GM21515 (cell line): ENCODE measurements around the gene SLC38A3.

Experiments
- ATAC-seq: cut with Tn5 transposase; IDR thresholded peaks from one replicate; pipeline ENCODE4 v1.9.1; 2021; ENCODE audit not compliant: unreplicated experiment

The SLC38A3 gene

DNA sequence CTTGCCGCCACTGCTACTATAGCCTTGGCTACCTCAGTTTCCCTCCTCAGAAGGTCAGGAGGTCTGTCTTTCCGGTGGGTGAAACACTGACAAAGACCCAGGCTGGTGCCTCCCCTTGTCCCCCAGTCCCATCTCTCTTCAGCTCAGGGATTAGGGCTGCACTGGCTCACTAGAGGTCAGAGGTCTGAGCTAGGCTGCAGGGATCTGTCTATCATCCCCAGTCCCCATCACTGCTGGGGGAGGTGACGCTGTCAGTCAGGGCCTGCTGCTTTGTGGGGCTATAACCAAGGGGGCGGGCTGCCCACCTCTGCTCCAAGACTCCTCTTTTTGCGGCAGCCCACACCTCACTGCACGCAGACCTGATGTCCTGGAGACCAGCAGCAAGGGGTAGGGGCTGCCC is 36.3 kb upstream of the SLC38A3 start:
- no peak for ATAC-seq

DNA sequence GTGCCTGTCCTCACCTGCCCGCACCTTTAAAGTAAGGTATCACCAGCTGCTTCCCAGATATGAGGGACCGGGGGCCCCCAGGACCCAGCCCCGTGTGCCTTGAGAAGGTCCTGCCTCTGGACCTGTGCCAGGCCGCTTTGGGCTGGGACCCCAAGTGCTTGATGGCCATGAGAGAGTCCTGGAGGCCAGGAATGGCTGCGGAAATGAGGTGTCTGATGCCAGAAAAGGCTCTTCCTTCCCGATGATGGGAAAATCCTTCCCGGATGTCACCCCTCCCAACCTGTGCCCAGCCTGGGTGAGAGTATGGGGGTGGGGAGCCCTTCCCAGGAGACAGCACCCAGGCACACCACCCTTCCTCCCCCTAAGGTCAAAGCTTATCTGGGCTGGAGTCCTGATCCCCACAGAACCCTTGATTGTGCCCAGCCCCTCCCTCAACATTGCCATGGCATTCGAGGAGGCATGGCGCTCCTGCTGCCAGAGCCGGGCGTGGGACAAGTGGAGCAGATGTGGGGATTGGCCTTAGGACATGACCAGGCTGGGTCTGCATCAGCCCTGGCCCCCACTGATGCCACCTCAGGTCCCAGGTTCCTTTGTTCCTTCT is 35.7 kb upstream of the SLC38A3 start:
- ATAC-seq, result no peak

DNA sequence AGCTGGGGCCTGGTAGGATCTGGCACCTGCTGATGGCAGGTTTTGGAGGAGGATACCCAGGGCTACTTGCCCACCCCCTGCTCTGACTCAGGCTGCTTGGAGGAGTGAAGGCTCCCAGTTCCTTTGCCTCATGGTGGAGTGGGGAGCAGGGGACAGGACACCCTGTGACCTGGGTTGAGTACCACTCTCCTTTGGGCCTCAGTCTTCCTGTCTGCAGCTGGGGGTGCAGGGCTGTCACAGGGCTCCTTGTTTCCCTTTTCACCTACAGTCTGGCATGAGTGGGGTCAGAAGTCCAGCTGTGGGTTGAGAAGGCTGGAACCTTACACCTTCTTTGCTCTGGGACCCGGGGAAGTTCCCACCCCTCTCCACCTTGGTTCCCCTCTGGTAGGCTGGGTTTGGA is 35.2 kb upstream of the SLC38A3 start:
- ATAC-seq, result no peak

DNA sequence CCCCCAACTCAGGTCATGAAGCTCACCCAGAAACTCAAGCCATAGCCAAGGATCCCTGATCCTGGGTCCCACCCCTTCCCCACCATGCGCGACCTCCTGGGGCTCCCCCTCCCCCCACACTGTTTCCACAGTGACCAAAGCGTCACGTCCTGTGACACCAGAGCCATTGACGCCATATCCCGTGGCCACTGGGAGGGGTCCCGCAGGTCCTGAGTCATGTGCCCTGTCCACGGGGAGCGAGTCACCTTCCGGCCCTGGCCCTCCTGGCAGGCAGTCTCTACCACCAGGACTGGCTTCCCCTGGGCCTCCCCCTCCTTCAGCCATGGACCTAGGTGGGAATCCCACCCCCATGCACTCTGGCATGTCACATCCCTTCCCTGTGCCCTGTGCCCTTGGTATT is 34.4 kb upstream of the SLC38A3 start:
- ATAC-seq, result no peak

DNA sequence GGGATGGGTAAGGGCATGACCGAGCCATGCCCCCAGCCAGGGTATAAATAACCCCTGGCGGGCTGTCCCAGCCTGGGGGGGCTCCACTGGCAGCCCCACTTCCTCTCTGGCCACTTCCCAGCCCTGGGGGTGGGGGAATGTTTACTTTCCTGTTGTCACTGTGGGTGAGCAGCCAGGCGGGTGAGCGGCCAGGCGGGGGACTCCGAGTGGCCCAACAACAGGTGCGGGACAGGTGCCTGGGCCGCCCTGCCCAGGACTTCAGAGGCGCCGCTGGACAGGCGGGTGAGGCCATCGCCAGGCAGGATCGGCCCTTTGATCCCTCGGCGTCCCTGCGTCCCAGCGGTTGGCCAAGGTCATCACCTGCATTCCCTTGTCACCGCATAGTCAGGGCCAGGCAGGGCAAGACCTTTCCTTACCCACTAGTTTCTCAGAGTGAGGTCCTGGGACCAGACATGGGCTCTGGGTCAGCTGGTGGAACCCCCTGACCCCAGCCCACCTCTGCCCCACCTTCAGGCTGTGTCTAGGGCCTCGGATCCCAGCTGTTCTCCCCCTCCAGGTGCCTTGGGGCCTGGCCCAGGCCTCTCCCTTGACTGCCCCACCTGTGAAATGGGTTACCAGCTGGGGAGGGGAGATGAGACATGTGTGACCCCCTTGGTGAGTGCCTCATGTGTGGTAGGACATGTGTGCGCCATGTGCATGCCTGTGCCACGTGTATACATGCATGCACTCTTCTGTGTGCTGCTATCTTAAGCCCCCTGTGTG is 33.4 kb upstream of the SLC38A3 start:
- ATAC-seq, result no peak

DNA sequence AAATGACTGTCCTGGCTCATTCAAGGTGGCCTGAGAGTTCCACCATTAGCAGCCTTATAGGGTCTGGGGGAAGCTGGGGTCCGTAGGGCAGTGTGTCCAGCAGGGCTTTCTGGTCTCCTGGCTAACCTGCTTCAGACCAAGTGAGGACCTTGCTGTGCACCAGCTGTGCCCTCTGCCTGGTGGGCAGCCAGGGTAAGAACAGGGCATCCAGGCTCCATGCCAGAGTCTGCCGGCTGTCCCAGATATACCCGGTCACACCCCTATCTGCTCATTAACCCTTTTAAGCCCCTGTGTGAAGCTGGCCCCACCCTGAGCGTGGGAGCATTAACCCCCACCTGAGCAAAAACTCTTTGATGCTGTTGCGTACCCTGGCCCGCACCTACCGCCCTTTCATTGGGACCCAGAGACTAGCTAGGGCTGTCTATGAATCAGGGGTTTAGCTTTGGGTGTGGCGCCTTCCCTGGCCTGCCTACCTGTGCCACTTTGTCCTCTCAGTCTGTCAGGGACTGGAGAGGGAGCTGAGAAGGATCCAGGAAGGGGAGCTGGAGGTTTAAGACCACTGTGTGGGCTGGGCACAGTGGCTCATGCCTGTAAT is 32.3 kb upstream of the SLC38A3 start:
- no peak for ATAC-seq

DNA sequence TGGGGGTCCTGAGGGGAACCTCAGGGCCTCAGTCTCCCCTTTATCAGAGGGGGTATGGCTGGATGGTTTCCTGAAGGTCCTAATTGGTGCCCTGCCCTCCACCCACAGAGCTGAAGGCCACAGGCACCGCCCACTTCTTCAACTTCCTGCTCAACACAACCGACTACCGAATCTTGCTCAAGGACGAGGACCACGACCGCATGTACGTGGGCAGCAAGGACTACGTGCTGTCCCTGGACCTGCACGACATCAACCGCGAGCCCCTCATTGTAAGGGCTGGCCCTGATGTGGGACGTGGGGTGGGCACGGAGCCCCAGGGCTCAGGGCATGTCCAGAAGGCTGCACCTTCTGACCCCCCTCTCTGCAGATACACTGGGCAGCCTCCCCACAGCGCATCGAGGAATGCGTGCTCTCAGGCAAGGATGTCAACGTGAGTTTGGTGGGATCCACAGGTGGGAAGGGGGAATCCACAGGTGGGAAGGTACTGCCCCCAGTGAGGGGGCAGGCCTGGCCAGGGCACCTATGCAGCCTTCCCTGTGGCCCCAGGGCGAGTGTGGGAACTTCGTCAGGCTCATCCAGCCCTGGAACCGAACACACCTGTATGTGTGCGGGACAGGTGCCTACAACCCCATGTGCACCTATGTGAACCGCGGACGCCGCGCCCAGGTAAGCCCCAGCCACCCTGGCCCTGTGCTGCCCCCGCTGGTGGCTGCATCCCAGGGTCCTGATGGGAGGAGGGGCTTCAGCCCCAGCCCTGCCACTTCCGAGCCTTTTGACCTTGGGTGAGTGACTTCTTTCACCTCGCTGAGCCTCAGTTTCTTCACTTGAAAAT is 31.2 kb upstream of the SLC38A3 start:
- no peak for ATAC-seq

DNA sequence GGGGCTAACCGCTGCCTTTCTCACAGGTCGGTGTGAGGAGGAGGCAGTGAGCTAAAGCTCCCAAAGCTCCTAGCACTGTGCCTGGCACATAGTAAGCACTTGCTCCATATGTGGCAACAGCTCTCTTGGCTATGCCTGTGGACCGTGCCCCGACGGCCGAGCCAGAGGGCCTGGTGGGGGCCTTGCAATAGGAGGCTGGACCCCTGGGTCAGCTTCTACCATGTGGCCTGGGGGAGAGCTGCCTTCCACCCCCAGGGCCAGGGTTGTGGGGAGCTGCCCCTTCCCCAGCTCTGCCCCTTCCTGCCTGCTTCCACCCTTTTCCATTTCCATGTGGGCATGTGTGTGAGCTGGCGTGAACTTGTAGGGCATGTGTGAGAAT is 30.6 kb upstream of the SLC38A3 start:
- ATAC-seq, result no peak

DNA sequence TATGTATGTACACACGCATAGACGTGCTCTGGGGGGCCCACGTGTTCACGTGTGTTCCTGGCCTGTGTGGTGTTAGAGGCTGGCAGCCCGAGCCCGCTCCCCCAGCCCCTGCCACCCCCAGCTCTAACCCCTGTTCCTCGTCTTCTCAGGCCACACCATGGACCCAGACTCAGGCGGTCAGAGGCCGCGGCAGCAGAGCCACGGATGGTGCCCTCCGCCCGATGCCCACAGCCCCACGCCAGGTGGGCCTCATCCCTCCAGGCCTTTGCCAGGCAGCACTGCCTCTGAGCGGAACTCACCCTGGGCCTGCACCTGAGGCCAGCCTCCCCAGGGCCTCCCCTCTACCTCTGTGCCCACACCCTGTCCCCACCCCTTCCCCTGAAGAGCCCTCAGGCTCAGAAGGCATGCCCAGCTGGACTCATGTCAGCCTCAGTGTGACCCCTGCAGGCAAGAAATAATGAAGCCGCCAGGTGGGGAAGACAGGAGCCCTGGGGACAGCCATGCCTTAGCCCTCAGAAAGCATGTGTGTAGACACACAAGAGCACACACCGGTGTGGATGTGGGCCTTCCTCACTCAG is 30.0 kb upstream of the SLC38A3 start:
- no peak for ATAC-seq

DNA sequence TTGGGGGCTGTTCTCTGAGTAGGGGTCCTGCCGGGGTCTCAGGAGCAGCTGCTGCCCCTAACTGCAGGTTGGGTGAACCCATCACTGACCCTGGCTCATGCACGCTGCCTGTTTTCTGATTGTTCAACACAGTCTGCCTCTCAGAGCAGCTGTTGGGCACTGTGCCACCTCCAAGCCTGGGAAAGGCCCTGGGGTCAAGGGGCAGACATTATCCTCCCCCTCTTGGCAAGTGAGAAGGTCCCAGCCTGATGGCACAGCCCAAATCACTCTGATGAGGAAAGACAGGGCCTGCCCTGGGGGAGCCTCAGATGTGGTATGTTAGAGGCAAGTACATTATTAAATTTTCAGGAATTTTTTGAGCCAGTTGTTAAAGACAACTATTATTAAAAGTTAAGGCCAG is 27.7 kb upstream of the SLC38A3 start:
- ATAC-seq, result no peak

DNA sequence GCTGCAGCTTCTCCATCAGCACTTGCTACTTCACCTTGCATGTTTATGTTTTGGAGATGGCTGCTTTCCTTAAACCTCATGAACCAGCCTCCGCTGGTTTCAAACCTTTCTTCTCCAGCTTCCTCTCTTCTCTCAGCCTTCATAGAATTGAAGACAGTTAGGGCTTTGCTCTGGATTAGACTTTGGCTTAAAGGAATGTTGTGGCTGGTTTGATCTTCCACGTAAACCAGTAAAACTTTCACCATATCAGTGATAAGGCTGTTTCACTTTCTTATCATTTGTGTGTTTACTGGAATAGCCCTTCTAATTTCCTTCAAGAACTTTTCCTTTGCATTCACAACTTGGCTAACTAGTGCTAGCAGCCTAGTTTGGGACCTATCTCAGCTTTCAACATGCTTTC is 25.4 kb upstream of the SLC38A3 start:
- ATAC-seq, result no peak

DNA sequence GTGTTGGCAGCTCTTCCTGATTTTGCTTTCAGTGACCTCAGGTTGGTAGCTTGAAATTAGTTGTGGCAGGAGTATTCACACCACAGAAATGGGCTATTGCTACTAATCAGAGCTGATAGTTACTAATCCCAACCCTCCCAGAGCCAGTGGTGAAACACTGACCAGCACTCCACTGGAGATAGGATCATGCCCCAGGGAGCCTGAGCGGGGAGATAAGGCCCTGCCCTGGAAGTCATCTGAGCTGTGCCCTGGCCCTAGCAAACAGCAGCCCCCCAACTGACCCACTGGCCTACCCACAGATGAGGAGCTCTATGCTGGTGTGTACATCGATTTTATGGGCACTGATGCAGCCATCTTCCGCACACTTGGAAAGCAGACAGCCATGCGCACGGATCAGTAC is 23.1 kb upstream of the SLC38A3 start:
- no peak for ATAC-seq

DNA sequence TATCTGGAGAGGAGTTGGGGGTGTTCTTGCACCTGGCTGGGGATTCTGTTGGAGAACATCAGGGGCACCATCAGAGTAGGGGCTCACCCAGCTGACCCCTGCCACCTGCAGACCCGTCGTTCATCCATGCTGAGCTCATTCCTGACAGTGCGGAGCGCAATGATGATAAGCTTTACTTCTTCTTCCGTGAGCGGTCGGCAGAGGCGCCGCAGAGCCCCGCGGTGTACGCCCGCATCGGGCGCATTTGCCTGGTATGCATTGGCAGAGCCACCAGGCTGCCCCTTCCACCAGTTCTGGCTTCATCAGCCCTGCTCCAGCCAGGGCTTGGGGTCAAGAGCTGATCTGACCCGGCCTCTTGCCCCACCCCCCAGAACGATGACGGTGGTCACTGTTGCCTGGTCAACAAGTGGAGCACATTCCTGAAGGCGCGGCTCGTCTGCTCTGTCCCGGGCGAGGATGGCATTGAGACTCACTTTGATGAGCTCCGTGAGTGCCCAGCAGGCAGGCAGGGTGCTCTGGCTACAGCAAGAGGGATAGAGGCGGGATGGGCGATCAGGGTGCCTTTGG is 22.5 kb upstream of the SLC38A3 start:
- no peak for ATAC-seq

DNA sequence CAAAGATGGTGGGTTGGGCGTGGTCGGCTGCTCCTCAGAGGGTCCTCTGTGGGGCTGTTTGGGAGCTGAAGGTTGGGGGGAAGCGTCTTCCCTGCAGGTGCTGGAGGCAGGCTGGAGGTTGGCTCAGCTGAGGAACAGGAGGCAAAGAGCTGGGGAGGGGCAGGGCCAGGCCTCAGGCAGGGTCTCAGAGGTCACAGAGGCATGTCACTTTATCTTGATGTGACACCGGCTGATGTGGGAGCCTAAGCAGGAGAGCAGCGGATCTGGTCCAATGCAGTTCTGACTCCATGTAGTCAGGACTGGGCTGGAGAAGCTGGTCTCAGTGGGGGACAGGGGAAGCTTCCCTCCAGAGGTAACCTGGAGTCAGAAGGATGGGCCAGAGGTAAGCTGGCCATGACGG is 21.3 kb upstream of the SLC38A3 start:
- no peak for ATAC-seq

DNA sequence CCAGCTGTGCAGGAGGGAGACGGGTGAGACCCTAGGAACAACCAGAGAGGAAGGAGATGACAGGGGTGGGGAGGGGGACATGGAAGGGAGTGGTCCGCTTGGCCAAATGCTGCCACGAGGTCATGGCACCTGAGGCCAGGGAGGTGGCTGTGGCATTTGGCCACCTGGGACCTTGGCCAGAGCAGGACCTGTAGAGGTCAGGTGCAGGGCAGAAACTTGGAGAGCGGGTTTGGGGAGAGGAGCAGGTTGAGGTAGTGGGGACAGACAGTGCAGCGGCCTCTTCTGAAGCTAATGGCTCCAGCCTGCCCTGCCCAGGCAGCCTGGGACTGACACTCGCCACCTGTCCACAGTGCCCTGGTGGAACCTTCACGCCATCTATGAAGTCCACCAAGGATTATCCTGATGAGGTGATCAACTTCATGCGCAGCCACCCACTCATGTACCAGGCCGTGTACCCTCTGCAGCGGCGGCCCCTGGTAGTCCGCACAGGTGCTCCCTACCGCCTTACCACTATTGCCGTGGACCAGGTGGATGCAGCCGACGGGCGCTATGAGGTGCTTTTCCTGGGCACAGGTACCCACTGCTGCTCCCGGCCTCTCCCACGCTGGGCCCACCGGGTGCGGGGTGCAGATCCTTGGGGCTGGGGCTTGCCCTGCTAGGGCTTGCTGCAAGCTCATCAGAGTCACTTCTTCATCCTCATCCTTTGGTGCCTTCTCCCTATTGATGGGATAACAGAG is 20.7 kb upstream of the SLC38A3 start:
- no peak for ATAC-seq

DNA sequence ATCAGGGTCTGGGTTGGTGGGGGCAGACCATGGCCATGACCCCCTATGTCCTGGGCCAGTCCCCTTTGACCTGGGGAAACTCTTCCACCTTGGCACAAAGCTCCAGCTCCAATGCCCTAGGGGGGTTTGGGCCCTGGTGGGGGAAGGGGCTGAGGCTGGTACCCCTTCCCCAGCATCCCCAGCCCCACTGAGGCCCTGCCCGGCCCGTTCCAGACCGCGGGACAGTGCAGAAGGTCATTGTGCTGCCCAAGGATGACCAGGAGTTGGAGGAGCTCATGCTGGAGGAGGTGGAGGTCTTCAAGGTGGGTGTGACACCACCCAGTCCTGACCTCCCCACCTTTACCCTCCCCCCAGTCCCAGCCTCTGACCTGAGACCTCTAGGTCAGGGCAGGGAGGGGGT is 19.8 kb upstream of the SLC38A3 start:
- no peak for ATAC-seq

DNA sequence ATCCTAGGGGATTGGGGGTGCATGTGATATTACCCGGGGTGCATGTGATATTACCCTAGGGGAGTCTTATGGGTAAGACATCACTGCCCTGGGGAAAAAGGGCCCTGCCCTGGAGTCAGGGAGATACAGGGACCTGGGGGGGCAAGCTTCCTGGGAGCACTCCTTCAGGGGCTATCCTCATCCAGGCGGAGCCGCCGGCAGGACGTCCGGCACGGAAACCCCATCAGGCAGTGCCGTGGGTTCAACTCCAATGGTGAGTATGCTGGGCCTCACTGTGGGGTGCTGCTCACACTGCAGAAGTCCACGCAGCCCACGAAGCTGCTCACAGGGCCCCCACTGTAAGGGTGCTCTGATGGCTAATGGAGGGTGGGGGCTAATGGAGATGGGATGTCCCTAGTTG is 19.0 kb upstream of the SLC38A3 start:
- no peak for ATAC-seq

DNA sequence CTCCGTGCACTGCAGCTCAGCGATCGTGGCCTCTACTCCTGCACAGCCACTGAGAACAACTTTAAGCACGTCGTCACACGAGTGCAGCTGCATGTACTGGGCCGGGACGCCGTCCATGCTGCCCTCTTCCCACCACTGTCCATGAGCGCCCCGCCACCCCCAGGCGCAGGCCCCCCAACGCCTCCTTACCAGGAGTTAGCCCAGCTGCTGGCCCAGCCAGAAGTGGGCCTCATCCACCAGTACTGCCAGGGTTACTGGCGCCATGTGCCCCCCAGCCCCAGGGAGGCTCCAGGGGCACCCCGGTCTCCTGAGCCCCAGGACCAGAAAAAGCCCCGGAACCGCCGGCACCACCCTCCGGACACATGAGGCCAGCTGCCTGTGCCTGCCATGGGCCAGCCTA is 17.3 kb upstream of the SLC38A3 start:
- ATAC-seq, result no peak

DNA sequence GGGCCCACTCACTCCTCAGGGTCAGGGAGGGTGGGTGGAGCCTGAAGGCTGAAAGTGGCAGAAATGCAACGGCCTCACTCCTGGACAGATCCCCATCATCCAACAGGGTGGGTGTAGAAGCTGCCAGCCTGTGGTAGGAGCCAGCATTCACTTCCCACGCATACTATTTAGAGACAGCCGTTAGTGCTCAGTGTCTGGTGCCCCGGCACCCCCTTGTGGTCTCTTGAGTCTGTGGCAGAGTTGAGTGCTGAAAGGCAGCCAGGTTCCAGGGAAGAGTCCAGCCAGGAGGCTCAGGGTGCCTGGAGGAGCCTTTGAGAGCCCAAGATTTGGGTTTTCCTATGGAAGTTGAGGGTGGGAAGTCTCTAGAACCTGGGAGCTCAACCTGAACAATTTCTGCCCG is 15.8 kb upstream of the SLC38A3 start:
- ATAC-seq, result no peak

DNA sequence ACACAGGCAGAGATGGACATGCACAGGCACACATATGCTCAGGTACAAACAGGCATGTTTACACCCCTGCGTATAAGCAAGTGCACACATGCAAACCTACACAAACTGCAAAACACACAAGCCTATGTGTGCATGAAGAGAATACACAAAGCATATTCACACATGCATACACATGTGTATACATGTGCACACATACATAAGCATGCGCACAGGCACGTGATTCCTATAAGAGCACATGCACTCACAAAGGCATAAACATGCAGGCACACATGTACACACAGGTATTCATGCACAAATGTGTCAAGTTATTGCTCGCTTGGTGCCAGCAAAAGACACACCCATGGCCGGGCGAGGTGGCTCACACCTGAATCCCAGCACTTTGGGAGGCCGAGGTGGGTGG is 15.1 kb upstream of the SLC38A3 start:
- no peak for ATAC-seq
